Measurements from ENCODE around the gene LRCH1.

Gene LRCH1

DNA sequence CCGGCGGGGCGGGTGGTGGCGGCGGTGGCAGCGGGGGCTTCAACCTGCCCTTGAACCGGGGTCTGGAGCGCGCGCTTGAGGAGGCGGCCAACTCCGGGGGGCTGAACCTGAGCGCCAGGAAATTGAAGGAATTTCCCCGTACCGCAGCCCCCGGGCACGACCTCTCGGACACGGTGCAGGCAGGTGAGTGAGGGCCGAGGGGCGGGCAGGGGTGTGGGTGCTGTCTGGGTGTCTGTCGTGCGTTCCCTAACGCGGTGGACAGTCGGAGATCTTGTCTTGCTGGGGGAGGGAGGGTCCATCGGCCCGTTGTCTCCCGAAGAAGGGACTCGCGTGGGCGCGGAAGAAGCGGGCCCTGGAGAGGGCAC is 533 bp downstream of the LRCH1 start:
- TF ChIP-seq, protein P1, sequence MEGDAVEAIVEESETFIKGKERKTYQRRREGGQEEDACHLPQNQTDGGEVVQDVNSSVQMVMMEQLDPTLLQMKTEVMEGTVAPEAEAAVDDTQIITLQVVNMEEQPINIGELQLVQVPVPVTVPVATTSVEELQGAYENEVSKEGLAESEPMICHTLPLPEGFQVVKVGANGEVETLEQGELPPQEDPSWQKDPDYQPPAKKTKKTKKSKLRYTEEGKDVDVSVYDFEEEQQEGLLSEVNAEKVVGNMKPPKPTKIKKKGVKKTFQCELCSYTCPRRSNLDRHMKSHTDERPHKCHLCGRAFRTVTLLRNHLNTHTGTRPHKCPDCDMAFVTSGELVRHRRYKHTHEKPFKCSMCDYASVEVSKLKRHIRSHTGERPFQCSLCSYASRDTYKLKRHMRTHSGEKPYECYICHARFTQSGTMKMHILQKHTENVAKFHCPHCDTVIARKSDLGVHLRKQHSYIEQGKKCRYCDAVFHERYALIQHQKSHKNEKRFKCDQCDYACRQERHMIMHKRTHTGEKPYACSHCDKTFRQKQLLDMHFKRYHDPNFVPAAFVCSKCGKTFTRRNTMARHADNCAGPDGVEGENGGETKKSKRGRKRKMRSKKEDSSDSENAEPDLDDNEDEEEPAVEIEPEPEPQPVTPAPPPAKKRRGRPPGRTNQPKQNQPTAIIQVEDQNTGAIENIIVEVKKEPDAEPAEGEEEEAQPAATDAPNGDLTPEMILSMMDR (IDR thresholded peaks at IDR 0.05): no peak
- Histone ChIP-seq H3K4me3 (peak overlapping the region; percentile 88), H3K27ac (peak overlapping the region; percentile 93 to 94)
- no peak for DNase-seq (ENCODE audit: low spot score)

DNA sequence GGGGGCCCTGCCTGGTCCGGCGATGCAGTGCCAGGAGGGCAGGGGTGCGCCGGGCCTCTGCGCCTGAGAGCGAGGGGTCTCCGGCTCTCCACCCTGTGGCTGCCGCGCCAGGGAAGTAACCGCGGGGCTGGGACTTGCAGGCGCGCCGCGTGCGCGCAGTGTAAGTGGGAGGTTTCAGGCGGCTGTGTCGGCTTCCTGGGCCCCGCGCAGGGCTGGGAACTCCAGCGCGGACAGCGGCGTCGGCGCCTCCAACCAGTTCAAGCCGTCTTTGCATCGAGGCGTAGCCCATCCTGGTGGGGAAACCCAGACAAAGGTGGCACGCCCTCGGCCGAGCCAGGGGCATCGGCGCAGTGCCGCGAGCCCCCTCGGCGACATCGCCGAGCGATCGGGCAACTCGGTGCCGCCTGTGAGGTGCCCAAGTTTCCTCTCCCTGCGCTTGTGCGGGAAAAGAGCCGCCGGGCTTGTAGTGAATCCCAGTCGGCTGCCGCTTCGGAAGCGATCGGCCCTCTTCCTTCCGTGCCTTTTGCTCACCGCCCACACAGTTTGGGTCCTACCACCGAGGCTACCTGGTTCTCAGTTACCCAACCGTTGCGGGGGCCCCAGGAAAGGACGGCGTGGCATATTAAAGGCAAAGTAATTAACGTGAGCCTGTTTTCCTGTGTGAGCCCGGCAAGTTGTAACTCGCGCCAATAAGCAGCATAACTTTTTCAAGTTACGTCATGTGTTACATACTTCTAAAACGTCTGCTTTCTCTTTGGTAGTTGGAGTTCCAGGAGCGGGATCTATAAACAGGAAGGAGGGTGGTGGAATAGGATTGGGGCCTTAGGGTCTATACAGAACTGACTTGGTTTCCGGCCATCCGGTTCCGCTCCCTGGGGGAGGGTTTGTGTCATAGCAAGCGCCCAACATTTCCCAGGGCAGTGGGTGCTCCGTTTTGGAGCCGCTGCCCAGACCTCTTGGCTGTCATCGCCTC is 1.2 kb downstream of the LRCH1 start:
- TF ChIP-seq, protein P1 (IDR thresholded peaks at IDR 0.05): no peak
- peak overlapping the region; percentile 93 to 94 for H3K27ac ChIP-seq
- H3K4me3 ChIP-seq: peak overlapping the region; percentile 88
- DNase-seq (ENCODE audit: low spot score): peak; percentile 85

DNA sequence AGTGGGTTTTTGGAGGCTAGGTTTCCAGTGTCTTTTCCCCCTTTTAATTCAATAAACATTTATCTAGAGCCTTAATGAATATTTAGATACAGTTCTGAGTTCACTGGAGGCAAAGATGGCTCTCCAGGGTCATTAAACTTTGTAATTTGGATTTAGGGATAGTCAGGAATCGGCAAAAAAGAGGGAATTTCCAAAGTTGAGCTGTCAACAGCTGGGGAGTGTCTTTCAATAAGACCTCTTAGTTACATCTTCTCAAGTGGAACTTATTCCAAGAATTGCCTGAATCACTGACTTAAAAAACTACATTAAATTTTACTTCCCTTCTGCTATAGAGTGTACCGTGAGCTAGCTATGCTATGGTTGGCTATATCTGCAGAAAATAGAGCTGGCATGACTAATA is 2.0 kb downstream of the LRCH1 start:
- Histone ChIP-seq H3K4me3 (peak overlapping the region; percentile 88), H3K27ac (peak overlapping the region; percentile 93 to 94)
- TF ChIP-seq, protein P1 (IDR thresholded peaks at IDR 0.05): no peak
- DNase-seq (ENCODE audit: low spot score): no peak

DNA sequence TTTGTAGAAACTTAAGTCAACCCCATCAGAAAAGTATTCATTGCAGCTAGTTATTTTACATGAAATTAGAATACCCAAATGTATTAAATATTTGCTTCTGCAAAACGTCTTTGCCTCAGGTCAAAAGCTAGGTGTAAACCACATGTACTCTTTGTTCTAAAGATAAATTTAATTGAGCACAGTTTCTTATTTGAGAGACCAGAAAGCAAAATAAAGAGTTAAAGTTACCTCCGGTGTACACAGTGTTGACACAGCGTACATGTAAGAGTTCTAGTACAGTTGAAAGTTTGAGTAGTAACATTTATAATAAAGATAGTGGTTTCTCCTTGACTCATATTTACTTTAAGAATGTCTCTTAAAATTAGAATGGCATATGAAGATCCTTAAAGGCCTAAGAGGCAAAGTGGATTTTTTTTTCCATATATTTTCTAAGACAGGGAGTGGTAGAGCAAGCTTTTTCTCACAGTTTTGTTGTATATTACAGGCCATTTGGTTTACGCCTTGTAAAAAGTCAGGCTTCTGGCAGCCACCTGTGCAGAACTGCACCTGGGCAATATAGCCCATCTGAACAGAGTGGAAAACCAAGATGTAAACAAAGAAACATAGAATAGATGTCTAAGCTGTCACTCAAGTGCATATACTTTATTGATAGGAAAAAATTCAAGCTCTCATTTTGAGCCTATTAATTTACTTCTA is 2.9 kb downstream of the LRCH1 start:
- Histone ChIP-seq H3K27ac (peak overlapping the region; percentile 93 to 94), H3K4me3 (peak overlapping the region; percentile 88)
- DNase-seq (ENCODE audit: low spot score): no peak
- TF ChIP-seq, protein P1 (IDR thresholded peaks at IDR 0.05): no peak

DNA sequence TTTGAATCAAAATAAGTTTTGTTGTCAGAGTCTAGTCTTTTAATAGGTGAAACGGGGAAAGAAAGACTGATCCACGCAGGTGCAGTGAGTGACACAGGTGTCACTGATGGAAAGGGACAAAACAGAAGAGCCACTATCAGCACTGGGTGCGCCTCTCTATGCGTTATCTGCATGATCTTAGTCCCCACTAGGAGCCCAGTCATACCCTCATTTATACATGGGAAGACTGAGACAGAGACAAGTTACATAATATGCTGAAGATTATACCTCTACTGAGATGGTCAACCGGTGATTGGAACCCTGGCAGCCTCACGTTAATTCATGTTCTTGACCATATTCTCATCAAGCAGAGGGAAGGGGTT is 3.4 kb downstream of the LRCH1 start:
- H3K27ac ChIP-seq: no peak overlapping the region
- no peak overlapping the region for H3K4me3 ChIP-seq
- no peak for DNase-seq (ENCODE audit: low spot score)
- TF ChIP-seq, protein P1 (IDR thresholded peaks at IDR 0.05): no peak

DNA sequence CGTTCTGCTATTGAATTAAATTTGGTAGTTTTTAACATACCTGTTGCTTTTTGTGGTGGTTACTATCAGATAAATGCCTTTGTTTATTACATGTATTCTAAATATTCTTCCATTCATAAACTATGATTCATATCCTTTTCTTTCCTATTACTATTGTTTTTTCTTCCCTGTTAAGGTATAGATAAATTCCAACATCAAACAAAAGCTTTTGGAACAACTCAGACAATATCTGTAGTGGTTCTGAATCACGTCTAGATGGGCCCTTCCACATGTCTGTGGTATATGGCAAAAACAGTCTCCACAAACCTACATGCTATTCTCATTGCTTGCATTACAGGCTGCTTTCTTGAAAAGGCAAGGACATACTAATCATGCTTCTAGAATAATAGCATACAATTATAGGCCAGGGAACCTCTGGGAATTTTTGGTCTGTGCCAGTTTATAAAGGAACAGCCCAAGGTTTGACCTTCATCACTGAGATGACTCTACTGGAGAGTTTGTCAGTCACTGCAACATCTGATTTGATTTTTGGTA is 6.4 kb downstream of the LRCH1 start:
- DNase-seq (ENCODE audit: low spot score): no peak
- Histone ChIP-seq H3K4me3 (no peak overlapping the region), H3K27ac (no peak overlapping the region)
- TF ChIP-seq, protein P1 (IDR thresholded peaks at IDR 0.05): no peak

Data from coronary artery (tissue), 2 donors.